ENCODE measurements around the gene RASD2. TPM values are rescaled to one million over a fixed set of nuclear protein-coding genes. Genes with fewer than 3 reads are reported as not detected.

Gene RASD2
- total and polyA plus RNA-seq, 2 experiments from 2014 or later = 1.2 to 3.6 TPM

- TF ChIP-seq STAT1 (IDR thresholded peaks at IDR 0.05; ENCODE audit: unreplicated experiment) (no peak), EZH2 (IDR thresholded peaks at IDR 0.05; ENCODE audit: low read depth, unreplicated experiment) (no peak), POLR2AphosphoS5 (IDR thresholded peaks at IDR 0.05; ENCODE audit: low read depth) (no peak), ZNF462 (CRISPR knock-in tag; IDR thresholded peaks at IDR 0.05) (no peak), NANOG (IDR thresholded peaks at IDR 0.05; ENCODE audit: borderline replicate concordance) (no peak), JUNB (IDR thresholded peaks at IDR 0.05; ENCODE audit: unreplicated experiment) (no peak), ZNF331 (CRISPR knock-in tag; IDR thresholded peaks at IDR 0.05; ENCODE audit: low read depth) (no peak), EZH2phosphoT487 (IDR thresholded peaks at IDR 0.05; ENCODE audit: unreplicated experiment) (no peak), CTCF (conservative IDR thresholded peaks at IDR 0.05; ENCODE audit: low read depth in 2 of 2) (no peak), ZNF114 (CRISPR knock-in tag; IDR thresholded peaks at IDR 0.05) (no peak), CREB1 (CRISPR knock-in tag; IDR thresholded peaks at IDR 0.05; ENCODE audit: low read depth) (no peak)
- TF ChIP-seq, protein P1, sequence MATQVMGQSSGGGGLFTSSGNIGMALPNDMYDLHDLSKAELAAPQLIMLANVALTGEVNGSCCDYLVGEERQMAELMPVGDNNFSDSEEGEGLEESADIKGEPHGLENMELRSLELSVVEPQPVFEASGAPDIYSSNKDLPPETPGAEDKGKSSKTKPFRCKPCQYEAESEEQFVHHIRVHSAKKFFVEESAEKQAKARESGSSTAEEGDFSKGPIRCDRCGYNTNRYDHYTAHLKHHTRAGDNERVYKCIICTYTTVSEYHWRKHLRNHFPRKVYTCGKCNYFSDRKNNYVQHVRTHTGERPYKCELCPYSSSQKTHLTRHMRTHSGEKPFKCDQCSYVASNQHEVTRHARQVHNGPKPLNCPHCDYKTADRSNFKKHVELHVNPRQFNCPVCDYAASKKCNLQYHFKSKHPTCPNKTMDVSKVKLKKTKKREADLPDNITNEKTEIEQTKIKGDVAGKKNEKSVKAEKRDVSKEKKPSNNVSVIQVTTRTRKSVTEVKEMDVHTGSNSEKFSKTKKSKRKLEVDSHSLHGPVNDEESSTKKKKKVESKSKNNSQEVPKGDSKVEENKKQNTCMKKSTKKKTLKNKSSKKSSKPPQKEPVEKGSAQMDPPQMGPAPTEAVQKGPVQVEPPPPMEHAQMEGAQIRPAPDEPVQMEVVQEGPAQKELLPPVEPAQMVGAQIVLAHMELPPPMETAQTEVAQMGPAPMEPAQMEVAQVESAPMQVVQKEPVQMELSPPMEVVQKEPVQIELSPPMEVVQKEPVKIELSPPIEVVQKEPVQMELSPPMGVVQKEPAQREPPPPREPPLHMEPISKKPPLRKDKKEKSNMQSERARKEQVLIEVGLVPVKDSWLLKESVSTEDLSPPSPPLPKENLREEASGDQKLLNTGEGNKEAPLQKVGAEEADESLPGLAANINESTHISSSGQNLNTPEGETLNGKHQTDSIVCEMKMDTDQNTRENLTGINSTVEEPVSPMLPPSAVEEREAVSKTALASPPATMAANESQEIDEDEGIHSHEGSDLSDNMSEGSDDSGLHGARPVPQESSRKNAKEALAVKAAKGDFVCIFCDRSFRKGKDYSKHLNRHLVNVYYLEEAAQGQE (IDR thresholded peaks at IDR 0.05; ENCODE audit: unreplicated experiment) = no peak
- TF ChIP-seq, protein P2, sequence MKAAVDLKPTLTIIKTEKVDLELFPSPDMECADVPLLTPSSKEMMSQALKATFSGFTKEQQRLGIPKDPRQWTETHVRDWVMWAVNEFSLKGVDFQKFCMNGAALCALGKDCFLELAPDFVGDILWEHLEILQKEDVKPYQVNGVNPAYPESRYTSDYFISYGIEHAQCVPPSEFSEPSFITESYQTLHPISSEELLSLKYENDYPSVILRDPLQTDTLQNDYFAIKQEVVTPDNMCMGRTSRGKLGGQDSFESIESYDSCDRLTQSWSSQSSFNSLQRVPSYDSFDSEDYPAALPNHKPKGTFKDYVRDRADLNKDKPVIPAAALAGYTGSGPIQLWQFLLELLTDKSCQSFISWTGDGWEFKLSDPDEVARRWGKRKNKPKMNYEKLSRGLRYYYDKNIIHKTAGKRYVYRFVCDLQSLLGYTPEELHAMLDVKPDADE (IDR thresholded peaks at IDR 0.05) = no peak
- Histone ChIP-seq H3K9me2 (ENCODE audit: insufficient read depth) (no peaks in the 10 kb centered on the region), H3K4me1 (ENCODE audit: insufficient read depth) (no peaks in the 10 kb centered on the region), H3K4me3 (no peak overlapping the region), H3K27ac (ENCODE audit: low read depth) (no peak overlapping the region), H3K27me3 (ENCODE audit: insufficient read depth) (no peaks in the 10 kb centered on the region), H3K4me2 (no peak overlapping the region), H4K20me1 (replicated peaks; ENCODE audit: insufficient read depth) (no peaks in the 10 kb centered on the region), H3K79me2 (replicated peaks; ENCODE audit: insufficient read depth) (no peaks in the 10 kb centered on the region), H2AFZ (no peak overlapping the region), H3K36me3 (ENCODE audit: insufficient read depth) (no peaks in the 10 kb centered on the region), H3F3A (replicated peaks; ENCODE audit: low read depth) (no peaks in the 10 kb centered on the region)
- Mint-ChIP-seq H3K27ac (no peak overlapping the region), H3K4me3 (no peak overlapping the region), H3K4me1 (peaks cover 12% of the 10 kb centered on the region), H3K36me3 (ENCODE audit: low read depth) (no peaks in the 10 kb centered on the region), H3K27me3 (ENCODE audit: insufficient read depth, low read depth, poor library complexity) (peaks cover 2% of the 10 kb centered on the region), H3K9me3 (no peaks in the 10 kb centered on the region; the same call in 2 of the 3 replicates)
- ATAC-seq (no peak), DNase-seq (ENCODE audit: low spot score) (no peak)
Measured at GRCh38 chr22:35519306-35520000, 21.2 kb upstream of the RASD2 start.

Data from GM23338 (cell line).